D721Med (cell line): ENCODE measurements around the gene ARPC1B.

ENCODE experiments used
- DNase-seq: peaks from one replicate; pipeline ENCODE4 v3.0.0; 2011; ENCODE audit warnings: low spot score; ENCODE audit not compliant: insufficient read length
- FAIRE-seq: peaks from 2 replicates; lab custom pipeline; 2011; peaks lifted over from hg19 to GRCh38; lab: Jason Lieb, UNC
- CTCF ChIP-seq: IDR thresholded peaks from 2 replicates; pipeline ENCODE4 v1.5.1; 2012; ENCODE audit warnings: mild to moderate bottlenecking, control low read depth; ENCODE audit not compliant: insufficient read depth; ENCODE audit errors: missing control alignments

ARPC1B gene

GRCh38 chr7:99380032-99380822 lies 5.7 kb downstream of the ARPC1B start:
- DNase-seq (no peak), FAIRE-seq (no peak)
- TF ChIP-seq CTCF: no peak

DNA sequence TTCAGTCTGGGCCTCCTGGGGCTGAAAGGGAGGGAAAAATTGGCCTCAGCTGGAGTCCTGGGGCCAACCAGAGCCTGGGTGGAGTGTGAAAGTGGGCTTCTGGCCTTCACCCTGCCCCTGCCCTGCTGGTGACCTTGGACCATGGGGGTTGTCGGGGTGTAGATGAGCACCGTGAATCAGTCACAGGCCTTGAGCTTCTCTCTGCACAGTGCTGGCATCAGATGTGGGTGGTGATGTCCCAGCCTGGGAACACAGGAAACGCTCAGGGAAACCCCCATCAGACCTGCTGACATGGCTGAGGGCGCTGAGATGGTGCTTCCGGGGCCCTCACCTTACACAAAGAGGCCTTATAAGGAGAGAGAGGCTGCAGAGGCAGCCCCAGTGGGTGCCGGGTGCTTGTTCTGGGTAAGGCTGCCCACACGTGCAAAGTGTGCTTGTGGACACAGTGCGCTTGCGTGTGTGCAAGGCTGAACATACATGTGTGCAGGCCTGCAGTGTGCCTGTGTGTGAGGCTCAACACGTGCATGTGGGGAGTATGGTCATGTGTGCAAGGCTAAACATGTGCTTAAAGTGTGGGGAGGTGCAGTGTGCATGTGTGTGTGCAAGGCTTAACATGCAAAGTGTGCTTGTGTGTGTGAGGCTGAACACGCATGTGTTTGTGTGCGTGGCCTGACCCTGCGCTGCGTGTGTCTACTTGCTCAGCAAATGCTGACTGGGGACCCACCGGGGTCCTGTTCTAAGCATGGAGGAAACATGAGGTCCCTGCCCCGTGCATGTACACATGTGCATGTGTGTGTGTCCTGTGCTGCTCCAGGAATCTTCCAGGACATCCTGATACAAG lies 6.5 kb downstream of the ARPC1B start:
- FAIRE-seq (no peak), DNase-seq (no peak)
- TF ChIP-seq CTCF: no peak

GRCh38 chr7:99381664-99382075 lies 7.1 kb downstream of the ARPC1B start:
- DNase-seq: no peak
- TF ChIP-seq CTCF: no peak
- no peak for FAIRE-seq

DNA sequence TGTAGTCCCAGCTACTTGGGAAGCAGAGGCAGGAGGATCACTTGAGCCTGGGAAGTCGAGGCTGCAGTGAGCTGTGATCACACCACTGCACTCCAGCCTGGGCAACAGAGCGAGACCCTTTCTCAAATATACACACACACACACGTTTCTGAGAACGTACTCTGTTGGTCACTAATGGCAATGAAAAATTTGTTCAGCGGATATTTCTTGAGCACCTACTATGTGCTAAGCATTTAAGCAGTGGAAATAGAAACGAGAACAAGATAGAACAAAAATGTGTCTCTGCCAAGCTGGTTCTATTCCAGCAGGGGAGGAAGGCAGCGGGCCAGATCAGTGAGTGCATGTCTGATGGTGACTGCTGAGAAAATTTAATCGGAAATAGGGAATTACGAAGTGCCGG lies 8.7 kb downstream of the ARPC1B start:
- FAIRE-seq (no peak), DNase-seq (no peak)
- TF ChIP-seq CTCF: no peak

- FAIRE-seq (no peak), DNase-seq (no peak)
- TF ChIP-seq CTCF: no peak
Measured at GRCh38 chr7:99383791-99384370, 9.4 kb downstream of the ARPC1B start.

DNA sequence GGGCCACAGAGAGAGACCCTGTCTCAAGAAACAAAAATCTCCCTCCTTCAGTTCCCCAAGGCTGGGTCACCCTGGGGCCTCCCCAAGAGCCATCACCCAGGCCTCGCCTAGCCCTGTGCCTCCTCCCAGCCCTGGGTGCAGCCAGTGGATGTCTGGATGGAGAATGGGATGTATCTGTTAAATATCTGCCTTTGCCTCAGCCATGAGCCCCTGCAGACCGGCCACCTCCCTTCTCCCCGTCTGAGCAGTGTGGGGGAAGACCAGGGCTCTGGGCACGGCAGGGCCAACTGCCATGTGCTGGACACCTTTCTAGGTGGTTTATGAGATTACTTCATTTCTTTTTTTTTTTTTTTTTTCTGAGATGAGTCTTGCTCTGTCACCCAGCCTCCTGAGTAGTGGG lies 10.0 kb downstream of the ARPC1B start:
- FAIRE-seq (no peak), DNase-seq (no peak)
- no peak for TF ChIP-seq CTCF
